ENCODE measurements around the gene PROX2.

PROX2 gene

GRCh38 chr14:74875941-74876913 lies at the start of gene PROX2:
PROX2 (minus strand) TSS chr14:74876145; CDS start chr14:74863834, 12,311 bp downstream.
- no peak for TF ChIP-seq CTCF (IDR thresholded peaks at IDR 0.05)
- H3K4me3 ChIP-seq (ENCODE audit: low read depth in 1 of 2, low read length in 1 of 2): peak within 1 kb of the TSS in 1 of 2 experiments; percentile 9
- H3K9me3 ChIP-seq: no peaks in the 10 kb centered on the region
- H3K4me1 ChIP-seq (ENCODE audit: control insufficient read depth in 1 of 2, insufficient read depth in 1 of 2, low read depth in 1 of 2, low read length in 1 of 2): peaks cover 17% of the 10 kb centered on the region in 2 experiments
- no peak within 1 kb of the TSS for H3K27ac ChIP-seq
- H3K36me3 ChIP-seq: no peaks in the 10 kb centered on the region
- no peaks in the 10 kb centered on the region for H3K27me3 ChIP-seq

GRCh38 chr14:74924061-74924460 lies 48.1 kb upstream of the PROX2 start:
- TF ChIP-seq CTCF (IDR thresholded peaks at IDR 0.05): no peak
- Histone ChIP-seq H3K27me3 (peaks cover 45% of the 10 kb centered on the region), H3K4me3 (ENCODE audit: low read depth in 1 of 2, low read length in 1 of 2) (no peak overlapping the region), H3K4me1 (ENCODE audit: control insufficient read depth in 1 of 2, insufficient read depth in 1 of 2, low read depth in 1 of 2, low read length in 1 of 2) (peaks cover 3 to 7% of the 10 kb centered on the region in 2 experiments), H3K36me3 (no peaks in the 10 kb centered on the region), H3K9me3 (no peaks in the 10 kb centered on the region), H3K27ac (no peak overlapping the region)

GRCh38 chr14:74922752-74923401 lies 46.9 kb upstream of the PROX2 start, which contains the start of gene RPS6KL1:
RPS6KL1 (minus strand) TSS chr14:74923260; CDS start chr14:74921541, 1,719 bp downstream.
- Histone ChIP-seq H3K27me3 (peaks cover 45% of the 10 kb centered on the region), H3K27ac (no peak within 1 kb of the TSS), H3K36me3 (no peaks in the 10 kb centered on the region), H3K4me3 (ENCODE audit: low read depth in 1 of 2, low read length in 1 of 2) (no peak within 1 kb of the TSS), H3K9me3 (no peaks in the 10 kb centered on the region), H3K4me1 (ENCODE audit: control insufficient read depth in 1 of 2, insufficient read depth in 1 of 2, low read depth in 1 of 2, low read length in 1 of 2) (peaks cover 3 to 7% of the 10 kb centered on the region in 2 experiments)
- no peak for TF ChIP-seq CTCF (IDR thresholded peaks at IDR 0.05)

- Histone ChIP-seq H3K27me3 (peaks cover 45% of the 10 kb centered on the region), H3K36me3 (no peaks in the 10 kb centered on the region), H3K4me1 (ENCODE audit: control insufficient read depth in 1 of 2, insufficient read depth in 1 of 2, low read depth in 1 of 2, low read length in 1 of 2) (peaks cover 3 to 7% of the 10 kb centered on the region in 2 experiments), H3K4me3 (ENCODE audit: low read depth in 1 of 2, low read length in 1 of 2) (no peak overlapping the region), H3K27ac (no peak overlapping the region), H3K9me3 (no peaks in the 10 kb centered on the region)
- no peak for TF ChIP-seq CTCF (IDR thresholded peaks at IDR 0.05)
These were observed 46.2 kb upstream of the PROX2 start for GRCh38 chr14:74921987-74922751.

- H3K36me3 ChIP-seq: no peaks in the 10 kb centered on the region
- no peak overlapping the region for H3K27ac ChIP-seq
- peaks cover 45% of the 10 kb centered on the region for H3K27me3 ChIP-seq
- TF ChIP-seq CTCF (IDR thresholded peaks at IDR 0.05): no peak
- H3K4me3 ChIP-seq (ENCODE audit: low read depth in 1 of 2, low read length in 1 of 2): no peak overlapping the region
- H3K9me3 ChIP-seq: no peaks in the 10 kb centered on the region
- H3K4me1 ChIP-seq (ENCODE audit: control insufficient read depth in 1 of 2, insufficient read depth in 1 of 2, low read depth in 1 of 2, low read length in 1 of 2): peaks cover 3 to 7% of the 10 kb centered on the region in 2 experiments
These were observed 45.2 kb upstream of the PROX2 start for GRCh38 chr14:74921053-74921620.
